GM18520 (cell line): Measurements from ENCODE around the gene VPS37D.
"Not testable (repeated sequence)": the region's sequence is repeated elsewhere in the genome, so short reads cannot be mapped to it uniquely, and the experiment has no call there.

Experiments used
- ATAC-seq: cut with Tn5 transposase; IDR thresholded peaks from one replicate; pipeline ENCODE4 v1.9.1; 2021; ENCODE audit not compliant: unreplicated experiment

VPS37D gene

DNA sequence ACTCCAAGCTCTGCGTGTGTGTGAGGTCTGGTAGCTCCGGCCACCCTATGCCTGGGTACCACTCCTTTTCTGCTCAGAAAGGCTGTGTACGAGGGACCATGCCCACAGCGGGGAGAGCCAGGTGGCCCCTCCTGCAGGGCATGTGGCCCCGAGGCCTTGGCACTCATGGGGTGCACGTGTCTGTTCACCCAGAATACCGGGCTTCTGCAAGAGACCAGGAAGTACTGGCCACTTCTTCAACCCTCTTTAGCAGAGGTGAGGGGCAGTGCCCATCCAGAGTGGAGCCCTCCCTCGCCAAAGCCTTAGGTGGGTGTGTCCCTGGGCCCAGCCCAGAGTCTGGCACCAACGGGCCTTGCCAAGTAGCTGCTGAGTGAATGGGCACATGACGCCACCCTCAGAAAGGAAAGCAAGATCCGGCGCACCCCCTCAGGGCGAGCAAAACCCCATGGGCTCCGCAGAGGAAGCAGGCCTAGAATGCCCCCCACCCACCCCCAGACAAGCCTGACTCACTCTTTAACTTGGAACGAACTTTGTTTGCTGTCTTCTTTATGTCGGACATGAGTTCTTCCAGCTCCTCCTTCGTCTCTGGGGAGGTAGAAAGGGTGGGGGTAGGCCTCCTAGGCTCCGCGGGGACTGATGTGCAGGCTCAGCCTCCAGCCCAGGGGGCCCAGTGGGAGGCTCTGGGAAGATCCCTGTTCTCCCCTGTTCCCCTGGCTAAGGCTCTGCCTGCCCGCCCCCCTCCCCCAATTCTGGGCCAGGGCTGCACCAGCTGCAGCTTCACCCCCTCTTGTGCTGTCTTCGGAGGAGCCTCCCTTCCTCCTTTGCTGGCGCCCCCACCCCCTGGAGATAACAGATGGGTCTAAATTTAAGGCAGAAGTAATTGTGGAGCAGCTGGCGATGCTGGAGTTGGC lies 37.3 kb downstream of the VPS37D start:
- ATAC-seq = no peak

DNA sequence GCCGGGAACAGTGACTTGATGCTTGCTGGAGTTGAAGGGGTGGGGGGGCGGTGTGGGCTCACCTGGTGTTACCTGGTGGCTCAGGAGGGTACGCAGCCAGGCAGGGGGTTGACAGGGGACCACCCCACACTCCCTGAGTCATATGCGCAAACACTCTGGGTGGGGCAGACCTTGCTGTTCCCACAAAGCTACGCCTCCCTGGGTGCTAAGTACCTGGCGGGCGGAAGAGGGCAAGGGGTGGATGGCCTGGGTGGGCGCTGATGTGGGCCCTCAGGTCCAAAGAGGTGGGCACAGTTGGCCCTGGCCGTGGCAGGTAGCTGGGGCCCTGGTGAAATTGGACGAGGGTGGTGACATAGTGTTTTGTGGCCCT lies 37.9 kb downstream of the VPS37D start:
- no peak for ATAC-seq

DNA sequence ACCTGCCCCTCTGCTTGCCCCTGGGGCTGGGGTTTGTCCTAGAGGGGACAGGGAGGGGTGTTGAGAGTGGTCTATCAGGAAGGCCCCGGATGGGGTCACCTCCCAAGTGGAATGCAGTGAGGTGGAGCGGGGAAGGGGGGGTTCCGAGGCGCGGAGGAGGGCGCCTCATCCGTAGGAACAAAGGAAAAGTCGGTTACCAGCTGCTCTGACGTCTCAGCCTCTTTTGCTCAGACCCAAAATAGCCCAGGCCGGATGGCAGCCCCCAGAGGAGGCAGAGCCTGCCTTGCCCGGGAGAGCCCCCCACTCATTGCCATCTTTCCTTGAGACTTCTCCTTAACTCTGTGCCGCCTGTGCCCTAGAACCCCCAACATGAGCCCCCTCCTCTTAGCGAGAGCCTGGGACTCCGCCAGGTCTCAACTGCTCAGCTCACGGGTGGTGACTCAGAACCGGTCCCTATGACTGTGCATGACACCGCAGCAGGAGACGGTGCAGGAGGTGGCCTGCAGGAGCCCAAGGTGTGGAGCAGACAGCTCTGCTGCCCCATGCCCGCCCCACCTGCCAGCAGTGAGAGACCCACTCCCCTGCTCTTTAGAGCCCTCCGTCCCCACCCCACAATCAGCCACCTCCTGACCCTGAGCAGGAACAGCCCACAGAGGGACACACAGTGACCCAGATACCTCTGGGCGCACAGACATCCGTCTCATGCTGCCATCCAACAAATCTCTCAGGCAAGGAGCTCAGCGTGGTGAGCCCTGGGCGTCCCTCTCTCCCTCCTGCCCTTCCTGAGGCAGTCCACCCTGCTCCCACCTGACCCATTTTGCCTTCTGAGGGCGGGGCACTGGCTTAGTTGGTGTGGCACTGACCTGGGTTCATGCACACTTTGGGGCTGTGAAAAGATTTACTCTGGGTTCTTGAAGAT lies 38.8 kb downstream of the VPS37D start:
- no peak for ATAC-seq

DNA sequence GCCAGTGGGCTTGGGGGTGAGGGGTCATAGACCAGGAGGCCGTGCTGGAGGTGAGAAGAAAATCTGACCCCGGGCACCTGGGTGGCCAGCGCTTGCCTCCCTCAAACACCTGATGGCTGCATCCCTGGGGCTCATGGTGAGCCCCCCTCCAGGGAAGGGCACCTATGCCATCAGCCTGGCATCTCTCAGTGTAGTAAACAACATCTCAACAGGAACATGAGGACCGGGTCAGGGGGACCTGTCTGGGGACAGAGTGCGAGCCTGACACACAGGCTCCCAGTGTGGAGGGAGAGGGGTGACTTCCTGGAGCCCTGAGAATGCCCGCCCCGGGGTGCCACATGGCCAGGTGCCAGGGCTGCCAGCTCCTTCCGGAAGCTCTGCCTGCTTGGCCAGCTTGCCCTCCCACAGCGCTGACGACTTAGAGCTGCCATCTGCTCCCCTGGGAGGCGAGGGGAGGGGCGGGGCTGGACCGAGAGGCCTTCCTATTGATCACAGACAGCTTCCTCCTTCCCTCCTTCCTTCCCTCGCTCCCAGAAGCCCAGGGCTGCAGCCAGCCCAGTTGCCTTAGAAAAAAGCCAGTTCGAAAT lies 39.5 kb downstream of the VPS37D start:
- no peak for ATAC-seq

DNA sequence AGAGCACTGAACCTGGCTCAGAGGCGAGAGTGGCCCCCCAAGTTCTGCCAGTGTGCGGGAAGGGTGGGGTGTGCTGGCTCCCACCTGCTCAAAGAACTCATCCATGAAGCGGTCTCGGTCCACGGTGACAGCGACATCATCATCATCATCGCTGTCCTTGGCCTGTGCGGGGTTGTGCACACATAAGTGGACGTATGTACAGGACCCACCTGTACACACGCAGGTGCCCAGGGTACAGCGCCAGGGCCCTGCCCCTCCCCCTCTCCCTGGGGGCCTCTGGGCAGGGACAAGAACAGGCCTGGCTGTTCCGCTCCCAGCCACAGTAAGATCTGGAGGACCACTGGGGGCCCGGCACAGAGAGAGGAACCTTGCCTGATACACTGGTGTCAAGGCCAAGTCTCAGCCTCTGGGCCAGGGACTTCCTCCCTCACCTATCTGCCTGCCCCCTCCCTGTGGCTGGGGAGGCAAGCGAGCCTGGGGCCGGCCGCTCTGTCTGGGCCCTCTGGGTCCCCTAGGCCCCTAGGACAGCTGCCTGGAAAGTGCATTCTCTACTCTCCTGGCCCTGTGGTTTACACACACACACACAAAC lies 41.4 kb downstream of the VPS37D start:
- ATAC-seq = no peak

DNA sequence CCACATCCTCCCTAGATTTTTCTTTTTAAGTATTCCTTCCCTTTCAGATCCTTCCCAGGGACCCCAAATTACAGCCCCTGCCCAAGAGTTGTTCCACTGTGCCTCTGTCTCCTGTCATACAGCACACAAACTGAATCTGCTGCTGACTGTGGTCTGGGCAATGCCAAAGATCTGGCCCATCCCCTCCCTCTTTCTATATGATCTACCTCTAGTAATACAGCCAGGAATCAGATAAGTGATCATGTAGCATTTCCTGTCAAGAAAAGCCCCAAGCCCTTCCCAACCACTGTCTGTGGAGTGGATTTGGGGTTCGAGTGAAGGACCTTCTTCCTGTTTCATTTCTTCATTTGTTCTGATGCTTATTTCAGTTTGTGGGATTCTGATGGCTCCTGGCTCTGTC lies 45.1 kb downstream of the VPS37D start:
- no peak for ATAC-seq

DNA sequence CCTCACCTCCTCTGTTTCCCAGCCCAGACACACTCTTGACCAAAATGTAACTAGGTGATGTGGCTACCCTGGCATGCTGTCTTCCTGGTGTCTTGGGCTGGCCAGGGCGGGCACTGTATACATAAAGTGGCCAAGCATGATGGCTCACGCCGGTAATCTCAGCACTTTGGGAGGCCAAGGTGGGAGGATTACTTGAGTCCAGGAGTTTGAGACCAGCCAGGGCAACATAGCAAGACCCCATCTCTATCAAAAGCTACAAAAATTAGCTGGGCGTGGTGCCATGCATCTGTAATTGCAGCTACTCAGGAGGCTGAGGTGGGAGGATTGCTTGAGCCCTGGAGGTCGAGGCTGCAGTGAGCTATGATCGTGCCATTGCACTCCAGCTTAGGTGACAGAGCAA lies 45.7 kb downstream of the VPS37D start:
- ATAC-seq = not testable (repeated sequence)

DNA sequence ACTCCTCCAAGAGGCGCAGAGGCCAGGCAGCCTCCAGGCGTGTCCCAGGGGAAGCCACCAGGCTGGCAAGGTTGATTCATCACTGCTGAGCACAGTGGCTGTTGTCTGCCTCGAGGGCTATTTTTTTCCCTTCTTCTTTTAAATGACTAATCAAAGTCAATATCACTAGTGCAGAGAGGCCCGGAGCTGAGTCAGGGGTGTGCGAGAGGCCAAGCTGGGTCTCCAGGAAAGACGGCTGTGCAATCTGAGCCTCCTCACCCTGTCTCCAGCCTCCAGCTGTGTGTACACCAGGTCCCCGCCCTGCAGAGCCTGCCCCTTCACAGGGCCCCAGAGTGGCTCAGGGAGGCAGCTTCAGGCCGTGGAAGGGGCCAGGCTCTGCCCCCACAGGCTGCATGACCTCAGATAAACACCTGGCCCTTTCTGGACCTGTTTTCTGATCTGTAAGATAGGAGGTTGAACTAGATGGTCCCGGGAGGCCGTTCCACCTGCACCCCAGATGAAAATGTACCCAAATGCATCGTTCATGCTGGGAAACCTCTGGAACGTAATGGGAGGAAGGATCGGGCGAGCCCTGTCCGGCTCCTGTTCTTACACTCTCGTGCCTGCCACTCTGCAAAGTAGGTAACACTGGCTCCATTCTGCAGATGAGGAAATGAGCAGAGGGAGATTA lies 48.2 kb downstream of the VPS37D start:
- ATAC-seq = no peak

DNA sequence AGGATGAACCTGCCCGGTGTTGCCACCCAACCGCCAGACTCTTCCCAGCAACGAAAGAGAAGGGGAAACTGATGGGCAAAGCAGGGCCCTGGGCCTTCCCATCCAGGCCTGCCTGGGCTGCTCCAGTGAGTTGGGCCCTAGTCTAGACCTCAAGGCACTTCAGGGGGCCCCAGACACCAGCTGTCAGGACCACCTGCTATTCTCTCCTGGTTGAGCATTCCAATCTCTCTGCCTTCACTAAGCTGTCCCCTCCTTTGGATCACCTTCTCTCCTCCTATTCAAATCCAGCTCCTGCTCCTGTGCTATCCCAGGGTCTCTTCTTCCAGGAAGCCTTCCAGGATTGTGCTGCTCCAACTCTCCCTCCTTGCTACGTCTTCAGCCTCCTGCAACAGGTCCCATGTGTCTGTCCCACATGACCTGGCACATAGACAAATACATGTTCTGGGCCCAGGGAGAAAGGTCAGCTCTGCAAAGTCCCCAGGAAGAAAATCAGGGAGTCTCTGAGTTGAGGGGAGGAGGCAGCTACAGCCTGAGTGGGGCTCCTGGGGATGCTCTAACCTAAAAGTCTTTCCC lies 48.8 kb downstream of the VPS37D start:
- ATAC-seq = no peak

DNA sequence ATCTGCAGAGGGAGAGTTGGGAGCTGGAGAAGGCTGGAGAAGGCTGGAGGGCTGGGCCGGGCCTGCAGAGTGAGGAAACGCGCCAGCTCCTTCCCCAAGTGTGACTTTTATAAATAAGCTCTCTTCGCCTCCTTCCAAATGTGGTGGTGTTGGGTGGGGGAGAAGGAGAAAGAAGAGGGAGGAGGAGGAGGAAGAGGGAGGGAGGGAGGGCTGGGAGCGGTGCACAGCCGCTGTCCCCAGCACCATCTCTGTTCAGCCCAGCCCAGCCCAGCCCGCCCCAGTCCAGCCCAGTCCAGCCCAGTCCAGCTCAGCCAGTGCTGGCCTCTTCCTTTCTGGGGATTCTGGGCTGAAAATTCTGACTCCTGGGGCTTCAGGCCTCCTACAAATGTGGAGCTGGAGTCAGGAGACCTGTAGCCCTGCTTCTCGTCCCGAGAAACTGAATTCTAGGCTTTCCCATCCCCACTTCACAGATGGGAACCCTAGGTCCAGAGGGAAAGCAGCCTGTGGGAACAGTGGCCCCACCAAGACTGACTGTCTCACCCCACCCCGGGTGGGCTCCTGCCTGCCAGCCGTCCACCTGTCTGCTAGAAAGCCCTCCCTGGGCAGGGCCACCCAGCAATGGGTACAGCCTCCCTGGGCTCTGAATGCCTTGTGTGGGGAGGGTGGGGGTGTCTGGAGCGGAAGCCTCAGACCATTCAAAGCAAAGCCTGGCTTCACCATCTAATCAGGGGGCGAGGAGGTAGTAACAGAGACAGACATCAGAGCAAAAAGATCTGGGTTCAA lies 49.6 kb downstream of the VPS37D start:
- ATAC-seq = no peak

DNA sequence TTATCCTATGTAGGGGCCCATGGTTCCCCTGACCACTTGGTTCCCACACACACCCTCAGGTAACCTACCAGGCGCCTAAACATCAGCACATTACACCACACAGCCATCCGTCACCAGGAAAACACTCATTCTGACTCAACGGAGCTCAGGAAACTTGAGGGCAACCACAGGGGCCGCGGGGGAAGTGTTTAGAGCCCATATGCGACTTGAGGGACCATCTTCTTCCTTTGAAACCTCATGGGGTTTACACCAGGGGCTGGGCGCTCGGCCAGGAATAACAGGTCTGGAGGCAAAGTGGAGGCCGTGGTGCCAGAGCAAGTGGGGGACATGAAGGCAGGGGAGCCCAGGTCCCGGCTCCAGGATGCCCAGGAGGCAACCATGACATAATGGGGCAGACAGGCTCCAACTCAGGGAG lies 50.4 kb downstream of the VPS37D start:
- no peak for ATAC-seq

DNA sequence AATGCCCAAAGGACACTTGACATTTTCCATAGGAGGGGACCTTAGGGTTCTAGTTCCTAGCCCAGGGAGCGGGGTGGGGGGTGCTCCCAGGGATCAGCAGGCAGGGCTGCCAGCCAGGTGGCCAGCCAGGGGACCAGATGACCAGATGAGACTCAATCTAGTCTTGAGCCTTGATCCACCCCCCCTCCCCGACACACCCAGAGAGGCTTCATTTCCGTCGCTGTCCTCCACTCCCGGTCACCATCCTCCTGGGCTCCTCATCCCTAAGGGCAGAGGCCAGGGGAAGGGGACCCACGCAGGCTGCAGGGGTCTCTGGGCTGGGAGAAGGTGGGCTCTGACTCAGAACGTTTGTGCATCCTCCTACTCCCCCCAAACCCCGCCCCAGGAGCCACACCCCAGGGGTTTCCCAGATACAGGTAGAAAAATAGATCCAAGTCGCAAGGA lies 50.8 kb downstream of the VPS37D start:
- no peak for ATAC-seq

DNA sequence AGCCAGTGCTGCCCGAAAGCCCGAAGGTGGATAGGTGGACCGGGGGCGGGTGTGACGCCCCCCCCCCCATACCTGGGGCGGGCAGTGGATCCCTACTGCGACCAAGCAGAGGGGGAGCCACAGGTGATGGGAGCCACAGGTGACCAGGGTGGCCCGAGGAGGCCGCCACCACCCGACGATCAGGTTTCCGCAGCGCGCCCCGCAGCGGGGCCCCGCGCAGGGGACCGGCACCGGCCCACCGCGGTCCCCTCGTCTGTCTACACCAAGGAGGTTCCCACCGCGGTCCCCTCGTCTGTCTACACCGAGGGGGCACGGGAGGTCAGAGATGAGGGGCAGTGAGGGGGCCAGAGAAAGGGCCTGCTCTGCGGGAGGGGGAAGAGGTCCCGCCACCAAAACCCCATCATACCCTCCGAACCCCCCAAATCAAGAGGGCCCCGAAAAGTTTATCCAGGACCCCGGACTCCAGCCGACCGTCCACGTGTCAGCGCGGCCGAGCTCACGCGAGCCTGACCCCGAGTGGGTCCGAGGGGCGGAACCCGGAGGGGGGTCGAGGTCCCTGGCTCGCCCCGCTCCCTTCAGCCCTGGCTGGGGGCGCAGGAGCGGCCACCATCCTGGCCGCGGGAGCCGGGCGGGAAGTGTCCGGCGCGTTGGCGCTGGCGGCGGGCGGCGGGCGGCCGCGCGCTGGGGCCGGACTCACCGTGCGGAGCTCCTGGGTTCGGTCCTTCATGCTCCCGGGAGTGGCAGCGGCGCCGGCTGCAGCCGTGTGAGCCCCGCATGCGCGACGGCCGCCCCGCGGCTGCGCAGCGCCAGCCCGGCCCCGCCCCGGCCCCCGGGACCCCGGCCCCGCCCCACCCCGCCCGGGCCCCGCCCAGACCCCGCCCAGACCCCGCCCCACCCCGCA lies 51.5 kb downstream of the VPS37D start, which contains the start of gene STX1A:
TSS of gene STX1A (minus strand) at position 765 of the 901 bp plus-strand sequence. CDS start at position 727, 38 bp downstream.
- no peak for ATAC-seq

DNA sequence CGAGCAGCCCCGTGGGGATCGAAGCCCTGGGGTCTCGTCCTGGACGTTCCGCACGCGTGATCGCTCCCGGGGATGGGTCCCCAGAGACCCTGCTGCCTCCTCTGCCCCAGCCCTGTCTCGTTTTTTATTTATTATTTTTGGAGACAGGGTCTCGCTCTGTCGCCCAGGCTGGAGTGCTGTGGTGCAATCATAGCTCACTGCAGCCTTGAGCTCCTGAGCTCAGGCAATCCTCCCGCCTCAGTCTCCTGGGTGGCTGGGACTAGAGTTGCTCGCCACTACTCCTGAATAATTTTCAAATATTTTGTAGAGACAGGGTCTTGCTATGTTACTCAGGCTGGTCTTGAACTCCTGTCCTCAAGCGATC lies 52.2 kb downstream of the VPS37D start:
- no peak for ATAC-seq

DNA sequence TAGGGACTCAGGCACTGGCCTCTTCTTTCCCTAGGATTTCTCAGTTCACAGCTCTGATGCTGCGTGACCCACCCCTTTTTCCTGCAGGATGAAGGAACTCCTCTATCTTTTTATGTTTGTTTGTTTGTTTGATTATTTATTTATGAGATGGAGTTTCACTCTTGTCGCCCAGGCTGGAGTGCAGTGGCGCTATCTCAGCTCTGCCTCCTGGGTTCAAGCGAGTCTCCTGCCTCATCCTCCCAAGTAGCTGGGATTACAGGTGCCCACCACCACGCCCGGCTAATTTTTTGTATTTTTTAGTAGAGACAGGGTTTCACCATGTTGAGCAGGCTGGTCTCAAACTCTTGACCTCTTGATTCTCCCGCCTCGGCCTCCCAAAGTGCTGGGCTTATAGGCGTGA lies 52.8 kb downstream of the VPS37D start:
- not testable (repeated sequence) for ATAC-seq

DNA sequence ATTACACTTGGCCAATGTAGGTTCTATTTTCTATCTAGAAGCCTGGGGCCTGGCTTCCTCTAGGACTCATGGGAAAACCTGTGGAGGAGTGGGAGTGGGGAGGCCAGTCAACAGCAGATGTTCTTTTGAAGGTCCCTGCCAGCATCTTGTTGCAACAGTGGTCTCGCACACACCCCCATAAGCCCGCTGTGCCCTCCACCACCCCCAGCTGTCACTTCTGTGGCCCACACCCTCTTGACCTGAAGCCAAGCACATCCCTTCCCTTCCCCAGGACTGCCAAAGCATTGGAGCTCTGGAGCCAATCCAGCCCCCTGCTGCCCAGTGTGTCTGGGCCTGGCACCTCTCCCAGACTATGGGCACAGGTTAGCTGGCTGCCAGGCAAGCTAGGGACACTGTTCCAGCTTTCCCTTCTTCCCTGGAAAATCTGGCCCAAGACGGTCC lies 53.8 kb downstream of the VPS37D start:
- ATAC-seq = no peak
